Uterus (tissue), 2 donors: ENCODE measurements around the gene TEX29.

ENCODE experiments used
- CTCF ChIP-seq, 4 experiments: fragments of 200-600 bp in 2 of 4; fragments of 450-650 bp in 2 of 4; sonication (generic) in 2 of 4; IDR thresholded peaks; one replicate each; pipeline ENCODE4 v1.5.1; 2016 to 2019; ENCODE audit warnings: antibody characterized with exemption in 4 of 4, mild to moderate bottlenecking in 2 of 4, moderate library complexity in 1 of 4
- POLR2A ChIP-seq, 2 donors: fragments of 450-650 bp; IDR thresholded peaks; one replicate each; pipeline ENCODE4 v1.6.1; 2016; ENCODE audit warnings: antibody characterized with exemption in 2 of 2, mild to moderate bottlenecking in 1 of 2, moderate library complexity in 1 of 2

- TF ChIP-seq CTCF (IDR thresholded peaks at IDR 0.05) (no peak), POLR2A (IDR thresholded peaks at IDR 0.05) (no peak)
Measured at GRCh38 chr13:111323549-111323948, 3.1 kb downstream of the TEX29 start.
